H7 (cell line): ENCODE measurements around the gene USP17L26. TPM values are rescaled to one million over a fixed set of nuclear protein-coding genes. Genes with fewer than 3 reads are reported as not detected.
"Not testable (repeated sequence)": the region's sequence is repeated elsewhere in the genome, so short reads cannot be mapped to it uniquely, and the experiment has no call there.

Source experiments
- DNase-seq: peaks from one replicate; pipeline ENCODE4 v3.0.0; 2012
- H3K27me3 ChIP-seq: 2 replicates; pipeline ENCODE4 v1.6.0; 2011; ENCODE audit warnings: mild to moderate bottlenecking, low read length; ENCODE audit not compliant: control insufficient read depth, insufficient read depth
- H3K36me3 ChIP-seq: replicated peaks from 2 replicates; pipeline ENCODE4 v1.5.1; 2011; ENCODE audit warnings: low read length; ENCODE audit not compliant: control insufficient read depth, insufficient read depth
- H3K4me3 ChIP-seq: 2 replicates; pipeline ENCODE4 v1.5.1; 2011; ENCODE audit warnings: low read depth, mild to moderate bottlenecking, control low read depth, low read length, moderate library complexity; ENCODE audit not compliant: insufficient read depth
- total RNA-seq: library from RNA; depleted of rRNA; stranded (reverse); fragments of >200 nt; shearing (Covaris generic); gene quantifications from 2 replicates; pipeline ENCODE4 v1.2.3, GENCODE V29; 2014; rRNA removed

The USP17L26 gene, protein sequence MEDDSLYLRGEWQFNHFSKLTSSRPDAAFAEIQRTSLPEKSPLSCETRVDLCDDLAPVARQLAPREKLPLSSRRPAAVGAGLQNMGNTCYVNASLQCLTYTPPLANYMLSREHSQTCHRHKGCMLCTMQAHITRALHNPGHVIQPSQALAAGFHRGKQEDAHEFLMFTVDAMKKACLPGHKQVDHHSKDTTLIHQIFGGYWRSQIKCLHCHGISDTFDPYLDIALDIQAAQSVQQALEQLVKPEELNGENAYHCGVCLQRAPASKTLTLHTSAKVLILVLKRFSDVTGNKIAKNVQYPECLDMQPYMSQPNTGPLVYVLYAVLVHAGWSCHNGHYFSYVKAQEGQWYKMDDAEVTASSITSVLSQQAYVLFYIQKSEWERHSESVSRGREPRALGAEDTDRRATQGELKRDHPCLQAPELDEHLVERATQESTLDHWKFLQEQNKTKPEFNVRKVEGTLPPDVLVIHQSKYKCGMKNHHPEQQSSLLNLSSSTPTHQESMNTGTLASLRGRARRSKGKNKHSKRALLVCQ
- total RNA-seq = not detected in 2 replicates

DNA sequence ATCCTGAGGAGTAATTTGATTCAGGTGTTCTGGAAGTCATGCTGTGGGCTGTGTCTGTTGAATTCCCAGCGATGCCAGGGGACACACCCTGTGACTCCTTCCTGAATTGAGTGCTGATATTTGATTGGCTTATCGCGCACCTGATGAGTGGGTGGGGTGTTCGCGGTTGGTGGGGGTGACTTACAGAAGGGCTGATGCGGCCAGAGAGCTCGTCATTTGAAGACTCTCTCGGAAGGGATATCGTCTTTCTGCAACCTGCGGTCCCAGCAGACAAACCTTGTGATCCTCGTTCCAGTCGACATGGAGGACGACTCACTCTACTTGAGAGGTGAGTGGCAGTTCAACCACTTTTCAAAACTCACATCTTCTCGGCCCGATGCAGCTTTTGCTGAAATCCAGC lies at the start of gene USP17L26:
USP17L26 (plus strand) TSS at position 301 of the 400 bp plus-strand sequence; CDS start at position 301, 0 bp downstream.
- DNase-seq, H3K36me3 ChIP-seq, H3K4me3 ChIP-seq, H3K27me3 ChIP-seq: not testable (repeated sequence)

DNA sequence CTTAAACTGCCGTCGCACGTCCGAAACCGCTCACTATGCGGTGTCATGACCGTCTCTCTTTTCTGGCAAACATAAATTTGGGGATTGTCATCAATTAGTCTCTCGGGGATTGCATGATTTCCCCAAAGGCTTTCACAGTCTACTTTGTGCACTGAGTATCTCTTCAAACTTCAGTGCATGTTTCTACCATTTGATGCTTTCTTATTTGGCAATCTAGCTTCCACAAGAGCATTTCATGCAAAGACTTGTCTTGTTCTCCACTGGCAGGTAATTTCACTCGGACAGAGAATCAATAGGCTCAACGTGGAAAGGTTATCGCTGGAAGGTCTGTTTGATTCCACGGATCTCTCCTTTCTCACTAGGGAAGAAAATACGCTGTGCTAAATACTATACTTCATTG lies 10.3 kb upstream of the USP17L26 start:
- not testable (repeated sequence) for H3K36me3 ChIP-seq, DNase-seq, H3K4me3 ChIP-seq

DNA sequence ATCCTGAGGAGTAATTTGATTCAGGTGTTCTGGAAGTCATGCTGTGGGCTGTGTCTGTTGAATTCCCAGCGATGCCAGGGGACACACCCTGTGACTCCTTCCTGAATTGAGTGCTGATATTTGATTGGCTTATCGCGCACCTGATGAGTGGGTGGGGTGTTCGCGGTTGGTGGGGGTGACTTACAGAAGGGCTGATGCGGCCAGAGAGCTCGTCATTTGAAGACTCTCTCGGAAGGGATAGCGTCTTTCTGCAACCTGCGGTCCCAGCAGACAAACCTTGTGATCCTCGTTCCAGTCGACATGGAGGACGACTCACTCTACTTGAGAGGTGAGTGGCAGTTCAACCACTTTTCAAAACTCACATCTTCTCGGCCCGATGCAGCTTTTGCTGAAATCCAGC lies 9.6 kb upstream of the USP17L26 start, which contains the start of gene USP17L24:
USP17L24 (plus strand) TSS at position 301 of the 400 bp plus-strand sequence; CDS start at position 301, 0 bp downstream.
- H3K36me3 ChIP-seq, DNase-seq, H3K4me3 ChIP-seq, H3K27me3 ChIP-seq: not testable (repeated sequence)

More for the DNA sequence above, 10.3 kb upstream of the USP17L26 start:
- not testable (repeated sequence) for H3K27me3 ChIP-seq

DNA sequence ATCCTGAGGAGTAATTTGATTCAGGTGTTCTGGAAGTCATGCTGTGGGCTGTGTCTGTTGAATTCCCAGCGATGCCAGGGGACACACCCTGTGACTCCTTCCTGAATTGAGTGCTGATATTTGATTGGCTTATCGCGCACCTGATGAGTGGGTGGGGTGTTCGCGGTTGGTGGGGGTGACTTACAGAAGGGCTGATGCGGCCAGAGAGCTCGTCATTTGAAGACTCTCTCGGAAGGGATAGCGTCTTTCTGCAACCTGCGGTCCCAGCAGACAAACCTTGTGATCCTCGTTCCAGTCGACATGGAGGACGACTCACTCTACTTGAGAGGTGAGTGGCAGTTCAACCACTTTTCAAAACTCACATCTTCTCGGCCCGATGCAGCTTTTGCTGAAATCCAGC lies 4.8 kb upstream of the USP17L26 start, which contains the start of gene USP17L25:
USP17L25 (plus strand) TSS at position 301 of the 400 bp plus-strand sequence; CDS start at position 301, 0 bp downstream.
- H3K36me3 ChIP-seq, DNase-seq, H3K4me3 ChIP-seq, H3K27me3 ChIP-seq: not testable (repeated sequence)

DNA sequence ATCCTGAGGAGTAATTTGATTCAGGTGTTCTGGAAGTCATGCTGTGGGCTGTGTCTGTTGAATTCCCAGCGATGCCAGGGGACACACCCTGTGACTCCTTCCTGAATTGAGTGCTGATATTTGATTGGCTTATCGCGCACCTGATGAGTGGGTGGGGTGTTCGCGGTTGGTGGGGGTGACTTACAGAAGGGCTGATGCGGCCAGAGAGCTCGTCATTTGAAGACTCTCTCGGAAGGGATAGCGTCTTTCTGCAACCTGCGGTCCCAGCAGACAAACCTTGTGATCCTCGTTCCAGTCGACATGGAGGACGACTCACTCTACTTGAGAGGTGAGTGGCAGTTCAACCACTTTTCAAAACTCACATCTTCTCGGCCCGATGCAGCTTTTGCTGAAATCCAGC lies 4.6 kb downstream of the USP17L26 start, which contains the start of gene USP17L5:
USP17L5 (plus strand) TSS at position 301 of the 400 bp plus-strand sequence; CDS start at position 301, 0 bp downstream.
- not testable (repeated sequence) for DNase-seq, H3K27me3 ChIP-seq, H3K4me3 ChIP-seq, H3K36me3 ChIP-seq

DNA sequence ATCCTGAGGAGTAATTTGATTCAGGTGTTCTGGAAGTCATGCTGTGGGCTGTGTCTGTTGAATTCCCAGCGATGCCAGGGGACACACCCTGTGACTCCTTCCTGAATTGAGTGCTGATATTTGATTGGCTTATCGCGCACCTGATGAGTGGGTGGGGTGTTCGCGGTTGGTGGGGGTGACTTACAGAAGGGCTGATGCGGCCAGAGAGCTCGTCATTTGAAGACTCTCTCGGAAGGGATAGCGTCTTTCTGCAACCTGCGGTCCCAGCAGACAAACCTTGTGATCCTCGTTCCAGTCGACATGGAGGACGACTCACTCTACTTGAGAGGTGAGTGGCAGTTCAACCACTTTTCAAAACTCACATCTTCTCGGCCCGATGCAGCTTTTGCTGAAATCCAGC lies 9.4 kb downstream of the USP17L26 start, which contains the start of gene USP17L27:
USP17L27 (plus strand) TSS at position 301 of the 400 bp plus-strand sequence; CDS start at position 301, 0 bp downstream.
- H3K4me3 ChIP-seq, H3K27me3 ChIP-seq, H3K36me3 ChIP-seq, DNase-seq: not testable (repeated sequence)

DNA sequence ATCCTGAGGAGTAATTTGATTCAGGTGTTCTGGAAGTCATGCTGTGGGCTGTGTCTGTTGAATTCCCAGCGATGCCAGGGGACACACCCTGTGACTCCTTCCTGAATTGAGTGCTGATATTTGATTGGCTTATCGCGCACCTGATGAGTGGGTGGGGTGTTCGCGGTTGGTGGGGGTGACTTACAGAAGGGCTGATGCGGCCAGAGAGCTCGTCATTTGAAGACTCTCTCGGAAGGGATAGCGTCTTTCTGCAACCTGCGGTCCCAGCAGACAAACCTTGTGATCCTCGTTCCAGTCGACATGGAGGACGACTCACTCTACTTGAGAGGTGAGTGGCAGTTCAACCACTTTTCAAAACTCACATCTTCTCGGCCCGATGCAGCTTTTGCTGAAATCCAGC lies 14.1 kb downstream of the USP17L26 start, which contains the start of gene USP17L28:
USP17L28 (plus strand) TSS at position 301 of the 400 bp plus-strand sequence; CDS start at position 301, 0 bp downstream.
- not testable (repeated sequence) for H3K4me3 ChIP-seq, H3K36me3 ChIP-seq, DNase-seq, H3K27me3 ChIP-seq

DNA sequence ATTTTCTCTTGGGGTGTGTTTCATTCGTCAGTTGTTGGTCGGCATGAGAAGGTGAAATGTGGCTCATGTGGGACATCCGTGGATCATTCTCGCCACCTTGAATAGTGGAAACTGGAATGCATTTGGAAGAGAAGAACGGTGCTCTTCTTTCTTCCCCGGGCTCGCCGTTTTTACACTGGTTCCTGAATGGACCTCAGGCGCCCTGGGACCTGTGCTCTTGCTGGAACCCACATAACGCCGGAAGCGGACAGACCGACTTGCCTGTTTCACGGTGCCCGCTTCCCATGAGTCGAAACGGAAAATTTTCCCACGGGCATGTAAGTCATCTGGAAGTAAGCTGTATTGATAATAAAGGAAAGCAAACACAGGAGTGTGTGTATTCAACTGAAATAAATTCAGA lies 16.4 kb downstream of the USP17L26 start:
- not testable (repeated sequence) for H3K27me3 ChIP-seq, H3K4me3 ChIP-seq, DNase-seq, H3K36me3 ChIP-seq

DNA sequence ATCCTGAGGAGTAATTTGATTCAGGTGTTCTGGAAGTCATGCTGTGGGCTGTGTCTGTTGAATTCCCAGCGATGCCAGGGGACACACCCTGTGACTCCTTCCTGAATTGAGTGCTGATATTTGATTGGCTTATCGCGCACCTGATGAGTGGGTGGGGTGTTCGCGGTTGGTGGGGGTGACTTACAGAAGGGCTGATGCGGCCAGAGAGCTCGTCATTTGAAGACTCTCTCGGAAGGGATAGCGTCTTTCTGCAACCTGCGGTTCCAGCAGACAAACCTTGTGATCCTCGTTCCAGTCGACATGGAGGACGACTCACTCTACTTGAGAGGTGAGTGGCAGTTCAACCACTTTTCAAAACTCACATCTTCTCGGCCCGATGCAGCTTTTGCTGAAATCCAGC lies 18.9 kb downstream of the USP17L26 start, which contains the start of gene USP17L29:
USP17L29 (plus strand) TSS at position 301 of the 400 bp plus-strand sequence; CDS start at position 301, 0 bp downstream.
- not testable (repeated sequence) for H3K27me3 ChIP-seq, DNase-seq, H3K36me3 ChIP-seq, H3K4me3 ChIP-seq

DNA sequence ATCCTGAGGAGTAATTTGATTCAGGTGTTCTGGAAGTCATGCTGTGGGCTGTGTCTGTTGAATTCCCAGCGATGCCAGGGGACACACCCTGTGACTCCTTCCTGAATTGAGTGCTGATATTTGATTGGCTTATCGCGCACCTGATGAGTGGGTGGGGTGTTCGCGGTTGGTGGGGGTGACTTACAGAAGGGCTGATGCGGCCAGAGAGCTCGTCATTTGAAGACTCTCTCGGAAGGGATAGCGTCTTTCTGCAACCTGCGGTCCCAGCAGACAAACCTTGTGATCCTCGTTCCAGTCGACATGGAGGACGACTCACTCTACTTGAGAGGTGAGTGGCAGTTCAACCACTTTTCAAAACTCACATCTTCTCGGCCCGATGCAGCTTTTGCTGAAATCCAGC lies 28.4 kb downstream of the USP17L26 start, which contains the start of gene USP17L30:
USP17L30 (plus strand) TSS at position 301 of the 400 bp plus-strand sequence; CDS start at position 301, 0 bp downstream.
- not testable (repeated sequence) for H3K4me3 ChIP-seq

DNA sequence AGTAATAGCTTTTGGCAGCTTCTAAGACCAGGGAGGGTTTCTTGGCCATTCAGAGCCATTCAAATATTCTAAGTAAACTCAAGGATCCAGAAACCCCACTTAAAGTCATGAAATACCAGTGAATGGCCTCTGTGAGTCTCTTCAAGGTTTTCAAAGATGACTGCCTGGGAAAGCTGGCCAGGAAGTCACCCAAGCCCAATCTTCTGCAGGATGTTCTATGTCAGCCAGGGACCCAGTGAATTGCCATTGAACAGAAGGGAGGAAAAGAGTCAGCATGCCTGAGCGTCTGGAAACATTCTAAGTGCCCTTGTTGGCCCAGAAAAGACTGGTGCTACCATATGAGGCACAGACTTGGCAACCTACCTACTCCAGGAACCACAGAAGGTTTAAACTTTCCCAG lies 45.4 kb downstream of the USP17L26 start:
- not testable (repeated sequence) for H3K27me3 ChIP-seq, H3K36me3 ChIP-seq, H3K4me3 ChIP-seq, DNase-seq

More for the DNA sequence above, 28.4 kb downstream of the USP17L26 start, which contains the start of gene USP17L30:
- not testable (repeated sequence) for H3K36me3 ChIP-seq, H3K27me3 ChIP-seq, DNase-seq

DNA sequence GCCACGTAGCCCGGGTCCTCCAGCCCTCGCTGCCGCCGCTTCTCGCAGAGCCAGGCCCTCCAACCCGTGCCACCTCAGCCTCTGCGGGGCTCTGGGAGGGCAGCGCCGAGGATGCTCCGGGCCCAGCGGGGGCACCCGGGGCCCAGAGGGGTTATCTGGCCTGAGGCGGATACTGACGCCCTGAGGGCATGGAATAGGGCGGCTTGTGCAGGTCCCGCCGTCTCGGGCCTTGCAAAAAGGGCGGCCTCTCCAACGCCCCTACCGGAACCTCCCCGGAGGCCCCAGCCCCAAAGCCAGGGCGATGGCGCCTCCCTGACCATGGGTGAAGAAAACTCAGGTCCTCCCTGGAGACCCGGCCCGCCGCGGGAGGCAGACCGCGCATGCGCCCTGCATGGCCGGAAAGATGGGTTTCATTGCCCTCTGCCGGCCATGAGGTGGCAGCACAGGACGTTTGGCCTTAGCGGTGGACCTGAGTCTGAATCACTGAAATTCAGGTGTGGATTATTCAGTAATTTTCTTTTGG lies 46.6 kb downstream of the USP17L26 start:
- H3K27me3 ChIP-seq = not testable (repeated sequence)
- peak; percentile 61 for DNase-seq
- H3K4me3 ChIP-seq = peak overlapping the region; percentile 24

DNA sequence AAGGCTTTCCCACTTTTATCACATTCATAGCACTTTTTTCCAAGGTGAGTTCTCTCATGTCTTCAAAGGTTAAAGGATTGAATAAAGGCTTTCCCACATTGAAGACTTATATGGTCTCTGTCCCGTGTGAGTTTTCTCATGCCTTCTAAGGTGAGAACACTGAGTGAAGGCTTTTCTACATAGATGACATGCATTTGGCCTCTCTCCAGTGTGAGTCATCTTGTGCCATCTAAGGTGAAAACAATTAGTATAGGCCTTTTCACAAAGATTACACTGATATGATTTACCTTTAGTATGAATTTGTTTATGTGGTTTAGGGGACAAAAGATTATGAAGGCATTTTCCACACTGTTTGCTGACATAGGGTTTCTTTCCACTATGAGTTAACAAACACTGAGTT lies 49.7 kb downstream of the USP17L26 start:
- Histone ChIP-seq H3K4me3 (no peak overlapping the region), H3K27me3 (no peaks in the 10 kb centered on the region), H3K36me3 (no peaks in the 10 kb centered on the region)
- no peak for DNase-seq

More for the DNA sequence above, 46.6 kb downstream of the USP17L26 start:
- not testable (repeated sequence) for H3K36me3 ChIP-seq
